HG03039 (cell line): ENCODE measurements around the gene CCDC102B.

Experiments
- ATAC-seq: cut with Tn5 transposase; IDR thresholded peaks from one replicate; pipeline ENCODE4 v1.9.1; 2021; ENCODE audit warnings: mild to moderate bottlenecking, moderate library complexity; ENCODE audit not compliant: unreplicated experiment

CCDC102B gene

DNA sequence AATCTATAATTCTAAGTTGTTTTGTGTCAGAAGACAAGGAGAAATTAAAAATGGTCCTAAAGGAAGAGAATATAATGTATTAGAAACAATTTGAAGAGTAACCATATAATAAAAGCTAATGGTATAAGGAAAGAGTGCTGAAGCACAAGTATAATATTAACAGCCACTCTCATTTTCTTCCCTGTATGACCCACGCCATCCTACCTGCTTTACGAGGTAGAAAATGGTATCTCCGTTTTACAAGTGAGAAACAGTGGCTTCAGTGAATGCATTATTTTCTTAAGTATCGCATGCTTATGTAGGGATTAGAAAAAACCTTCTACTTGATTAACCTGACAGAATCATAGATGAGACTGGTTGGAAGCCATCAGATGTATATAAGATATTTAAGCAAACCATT is 266.2 kb downstream of the CCDC102B start:
- ATAC-seq = no peak

- no peak for ATAC-seq
Observed at GRCh38 chr18:69067048-69067447, 269.2 kb downstream of the CCDC102B start.

DNA sequence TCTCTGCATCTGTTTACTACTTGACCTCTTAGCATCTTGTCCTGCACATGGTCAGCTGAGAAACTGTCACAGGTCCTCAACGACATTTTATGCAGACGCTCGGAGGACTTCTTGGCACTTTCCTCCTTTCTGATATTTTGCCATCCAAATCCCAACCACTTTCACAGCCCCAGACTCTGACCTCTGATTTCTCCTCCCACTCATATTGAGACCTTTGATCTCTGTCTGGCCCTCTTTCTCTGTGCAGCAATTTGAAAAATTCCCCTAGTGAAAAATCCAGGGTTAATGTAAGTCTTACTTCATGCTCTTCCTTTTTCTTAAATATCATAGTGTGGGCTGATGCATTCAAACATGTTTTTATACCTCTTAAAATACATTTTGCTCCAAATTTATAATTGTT is 273.8 kb downstream of the CCDC102B start:
- ATAC-seq = no peak

DNA sequence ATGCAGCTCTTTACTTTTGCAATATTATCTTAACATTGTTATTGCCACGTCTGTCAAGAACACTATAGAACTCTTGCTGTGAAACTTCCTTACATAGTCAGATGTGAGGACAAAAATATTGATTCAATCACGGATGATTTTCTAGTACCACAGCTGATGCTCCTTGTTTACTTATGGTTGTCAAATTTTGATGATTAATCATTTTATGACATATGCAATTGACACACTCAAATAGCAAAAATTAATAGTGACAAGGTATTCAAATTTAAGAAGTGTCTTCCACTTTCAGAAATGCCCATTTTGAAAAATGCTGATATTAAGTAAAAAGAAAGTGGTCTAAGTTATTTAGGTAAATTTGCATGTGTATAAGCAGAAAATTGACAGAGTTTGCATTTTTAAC is 284.0 kb downstream of the CCDC102B start:
- ATAC-seq = no peak

DNA sequence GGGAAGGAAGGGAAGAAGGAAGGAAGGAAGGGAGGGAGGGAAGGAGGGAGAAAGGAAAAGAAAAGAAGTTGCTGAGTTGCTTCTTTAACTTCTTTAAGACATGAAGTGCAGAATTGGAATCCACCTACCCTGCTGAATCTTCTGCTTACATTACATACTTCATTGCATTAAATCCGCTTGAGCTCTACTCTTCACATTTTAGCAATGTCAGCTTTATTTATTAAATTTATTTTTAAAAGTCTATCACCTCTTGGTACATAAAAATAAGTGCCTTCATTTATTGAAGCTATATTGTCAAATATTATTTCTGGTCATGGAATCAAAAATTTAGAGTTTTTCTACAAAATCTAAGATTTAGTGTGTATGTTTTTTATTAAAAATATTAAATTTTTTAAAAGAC is 284.6 kb downstream of the CCDC102B start:
- no peak for ATAC-seq

GRCh38 chr18:69085951-69086350 is 288.1 kb downstream of the CCDC102B start:
- no peak for ATAC-seq

DNA sequence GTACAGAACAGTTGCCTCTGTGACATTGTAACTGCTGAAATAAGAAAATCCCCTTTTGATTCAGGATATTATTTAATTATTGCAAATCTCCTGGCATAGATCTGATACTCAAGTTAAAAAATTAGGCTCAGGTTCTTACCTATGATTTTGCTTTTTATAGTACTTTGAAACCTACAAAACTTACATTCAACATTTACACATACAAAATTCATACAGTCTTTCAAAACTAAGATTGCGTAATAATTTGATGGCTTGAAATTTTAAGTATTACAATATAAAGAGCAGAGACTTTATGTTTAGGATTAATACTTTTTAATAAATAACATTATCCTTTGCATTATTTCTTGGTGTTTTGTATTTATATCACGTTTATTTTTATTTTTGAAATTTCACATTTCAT is 291.1 kb downstream of the CCDC102B start:
- ATAC-seq = no peak

DNA sequence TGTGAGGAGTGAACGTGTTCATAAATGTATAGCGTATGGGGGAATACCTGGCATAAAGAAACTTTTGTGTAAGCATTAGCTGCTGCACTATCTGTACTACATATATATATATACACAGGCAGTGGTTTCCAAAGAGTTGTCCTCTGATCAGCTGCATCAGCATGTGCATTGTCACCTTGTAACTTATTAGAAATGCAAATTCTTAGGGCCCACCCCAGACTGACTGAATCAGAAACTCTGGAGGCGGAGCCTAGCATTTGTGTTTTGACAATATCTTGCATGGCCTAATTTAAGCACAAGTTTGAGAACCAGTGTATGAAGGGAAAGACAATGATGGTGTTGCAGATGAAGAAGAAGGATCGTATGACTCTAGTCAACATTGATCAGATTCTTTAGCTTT is 299.5 kb downstream of the CCDC102B start:
- peak; percentile 68 for ATAC-seq

DNA sequence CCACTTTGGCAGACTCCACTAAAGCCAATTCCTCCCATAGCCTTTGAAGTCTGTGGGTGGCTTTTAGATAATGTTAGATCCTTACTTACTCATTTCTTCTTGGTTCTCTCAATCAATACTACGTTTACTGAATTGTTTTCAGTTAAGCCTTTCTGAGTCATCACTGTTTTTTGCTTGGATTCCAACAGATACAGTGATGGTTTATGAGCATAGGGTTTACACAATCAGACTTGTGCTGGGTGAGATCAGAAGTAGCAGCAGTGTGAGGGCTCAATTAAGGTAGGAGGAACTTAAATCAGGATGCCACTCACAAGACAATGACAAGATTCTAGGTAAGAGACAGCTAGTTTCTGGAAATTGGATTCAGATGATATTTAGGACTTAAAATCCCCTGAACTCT is 305.1 kb downstream of the CCDC102B start:
- no peak for ATAC-seq
